Pancreas (tissue), 10 donors: ENCODE results near the gene KATNIP. TPM values are rescaled to one million over a fixed set of nuclear protein-coding genes. Genes with fewer than 3 reads are reported as not detected.

Experiments used
- ATAC-seq, 4 donors: fragments of 200-7000 bp; cut with Tn5 transposase; one replicate each; pipeline versions ENCODE4 v1.8.0 to v1.9.1; 2020; ENCODE audit warnings: mild to moderate bottlenecking in 4 of 4, moderate library complexity in 4 of 4
- DNase-seq, 6 donors: peaks; one replicate each; pipeline ENCODE4 v3.0.0-alpha.2; 2020
- FAIRE-seq: peaks from 2 replicates; lab custom pipeline; 2012; peaks lifted over from hg19 to GRCh38; lab: Jason Lieb, UNC
- H3K27ac ChIP-seq, 4 donors: fragments of 200-600 bp; sonication (generic); 1 replicate in 3 of 4; 2 replicates in 1 of 4; pipeline versions ENCODE4 v1.5.0 to v1.8.0; 2020
- H3K27me3 ChIP-seq, 4 donors: fragments of 200-600 bp; one replicate each; pipeline ENCODE4 v1.8.0; 2021
- H3K36me3 ChIP-seq, 3 donors: fragments of 200-600 bp; sonication (generic) in 1 of 3; one replicate each; pipeline versions ENCODE4 v1.5.0 to v1.8.0; 2020 to 2021
- H3K4me1 ChIP-seq, 3 donors: fragments of 200-600 bp; one replicate each; pipeline ENCODE4 v1.8.0; 2021
- H3K4me3 ChIP-seq, 4 donors: fragments of 200-600 bp; sonication (generic) in 2 of 4; one replicate each; pipeline versions ENCODE4 v1.5.0 to v1.8.0; 2020 to 2021
- H3K9me3 ChIP-seq, 4 donors: fragments of 200-600 bp; one replicate each; pipeline ENCODE4 v1.8.0; 2021
- WGBS, 2 donors: extraction: QIAGEN DNeasy Blood & Tissue Kit; methylation state at CpG; one replicate each; pipeline ENCODE4 v1.1.7; 2013; 5-methylcytosine and 5-hydroxymethylcytosine counted together
- intact Hi-C, 3 donors: fragments of 100-400 bp; cut with DNase I; formaldehyde crosslinking; loops; one replicate each; pipeline versions ENCODE4 v1.11.1 to v1.14.2; 2022
- polyA plus RNA-seq, 2 donors: library from polyadenylated mRNA; stranded (reverse); fragments of 200-250 nt; gene quantifications; one replicate each; pipeline ENCODE4 v1.2.3, GENCODE V29; 2013
- total RNA-seq, 6 donors: library from RNA; stranded (reverse); fragmentation: NEBNext Ultra II Directional in 4 of 6; extraction: Animal tissue kit (Norgen Biotek cat#: 25700) in 4 of 6; gene quantifications; one replicate each; pipeline versions ENCODE4 v1.2.1 to v1.2.4, GENCODE V29; 2021 to 2023
- TF ChIP-seq, protein P1 (sequence below), 4 donors: fragments of 200-600 bp; sonication (generic) in 3 of 4; IDR thresholded peaks; one replicate each; pipeline versions ENCODE4 v1.5.0 to v1.8.0; 2021; ENCODE audit warnings: antibody characterized with exemption in 4 of 4
- donor health status: healthy with polysubstance abuse.
- donor health status: DM: no; HTN: no; CAD: no; lungs with moderate emphysema.
- donor health status: DM: no; HTN: no; CAD: no.
- donor health status: control.
- donor health status: control.
- donor health status: Bipolar disorder and iron deficiency.
- donor health status: DM: yes; HTN: yes; CAD: no.
- donor health status: DM: no; HTN: no; CAD: no.
- donor health status: DM: no; HTN: no; CAD: no.
- donor health status: DM: yes; HTN: yes; CAD: no.

Gene KATNIP
- total and polyA plus RNA-seq, 8 donors: 10.8 to 26.7 (median 16.1) TPM

DNA sequence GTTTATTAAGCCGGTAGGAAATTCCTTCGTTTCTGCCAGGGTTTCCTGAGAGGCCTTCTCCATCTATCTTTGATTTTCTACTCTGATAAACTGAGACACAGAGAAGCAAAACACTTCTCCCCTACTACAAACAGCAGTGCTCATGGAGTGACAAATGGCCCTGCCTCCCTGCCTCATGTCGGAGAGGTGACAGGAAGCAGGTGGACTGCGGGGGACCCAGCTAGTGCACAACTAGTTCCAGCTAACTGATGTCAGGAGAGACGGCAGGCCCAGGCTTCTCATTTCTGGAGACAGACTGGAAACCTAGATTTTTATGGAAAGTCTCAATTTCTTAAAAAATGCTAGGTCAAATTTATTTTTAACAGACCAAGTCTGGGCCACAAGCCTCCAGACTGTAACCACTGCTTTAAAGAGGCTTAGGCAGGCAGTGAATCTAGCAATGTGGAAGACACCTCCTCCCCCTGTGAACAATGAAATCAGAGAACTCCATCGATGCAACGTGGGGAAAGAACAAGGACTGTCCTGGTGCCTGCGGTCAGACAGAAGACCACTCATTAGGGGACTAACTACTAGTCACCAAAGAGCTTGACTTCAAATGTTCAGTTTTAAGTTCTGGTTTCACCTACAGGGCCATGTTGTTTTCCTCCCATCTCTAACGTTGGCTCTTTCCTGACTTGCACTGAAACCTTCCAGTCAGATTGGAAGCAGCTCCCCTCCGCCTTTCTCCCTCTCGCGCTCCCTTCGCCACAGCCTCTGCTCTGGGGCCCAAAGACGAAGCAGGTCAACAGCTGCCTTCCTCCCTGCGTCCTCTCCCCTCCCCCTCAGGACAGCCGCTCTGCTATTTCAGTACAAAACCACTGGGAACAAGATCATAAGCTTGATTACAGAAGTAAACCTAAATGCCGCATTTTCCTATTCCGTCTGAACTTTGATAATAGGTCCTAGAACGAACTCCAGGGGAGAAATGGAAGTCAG, 17.8 kb upstream of the KATNIP start:
- Histone ChIP-seq H3K4me1 (no peaks in the 10 kb centered on the region), H3K36me3 (peaks cover 0 to 85% (median 39%) of the 10 kb centered on the region in 3 donors), H3K27ac (no peak overlapping the region), H3K4me3 (no peak overlapping the region), H3K9me3 (no peaks in the 10 kb centered on the region), H3K27me3 (no peaks in the 10 kb centered on the region)
- 79 to 86% methylated on average over 19 of the region's 19 CpGs for WGBS, 2 donors
- no peak for FAIRE-seq
- ATAC-seq: no peak
- no peak for DNase-seq
- TF ChIP-seq, protein P1, sequence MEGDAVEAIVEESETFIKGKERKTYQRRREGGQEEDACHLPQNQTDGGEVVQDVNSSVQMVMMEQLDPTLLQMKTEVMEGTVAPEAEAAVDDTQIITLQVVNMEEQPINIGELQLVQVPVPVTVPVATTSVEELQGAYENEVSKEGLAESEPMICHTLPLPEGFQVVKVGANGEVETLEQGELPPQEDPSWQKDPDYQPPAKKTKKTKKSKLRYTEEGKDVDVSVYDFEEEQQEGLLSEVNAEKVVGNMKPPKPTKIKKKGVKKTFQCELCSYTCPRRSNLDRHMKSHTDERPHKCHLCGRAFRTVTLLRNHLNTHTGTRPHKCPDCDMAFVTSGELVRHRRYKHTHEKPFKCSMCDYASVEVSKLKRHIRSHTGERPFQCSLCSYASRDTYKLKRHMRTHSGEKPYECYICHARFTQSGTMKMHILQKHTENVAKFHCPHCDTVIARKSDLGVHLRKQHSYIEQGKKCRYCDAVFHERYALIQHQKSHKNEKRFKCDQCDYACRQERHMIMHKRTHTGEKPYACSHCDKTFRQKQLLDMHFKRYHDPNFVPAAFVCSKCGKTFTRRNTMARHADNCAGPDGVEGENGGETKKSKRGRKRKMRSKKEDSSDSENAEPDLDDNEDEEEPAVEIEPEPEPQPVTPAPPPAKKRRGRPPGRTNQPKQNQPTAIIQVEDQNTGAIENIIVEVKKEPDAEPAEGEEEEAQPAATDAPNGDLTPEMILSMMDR (IDR thresholded peaks at IDR 0.05): no peak
- intact Hi-C loops: no loop called here

DNA sequence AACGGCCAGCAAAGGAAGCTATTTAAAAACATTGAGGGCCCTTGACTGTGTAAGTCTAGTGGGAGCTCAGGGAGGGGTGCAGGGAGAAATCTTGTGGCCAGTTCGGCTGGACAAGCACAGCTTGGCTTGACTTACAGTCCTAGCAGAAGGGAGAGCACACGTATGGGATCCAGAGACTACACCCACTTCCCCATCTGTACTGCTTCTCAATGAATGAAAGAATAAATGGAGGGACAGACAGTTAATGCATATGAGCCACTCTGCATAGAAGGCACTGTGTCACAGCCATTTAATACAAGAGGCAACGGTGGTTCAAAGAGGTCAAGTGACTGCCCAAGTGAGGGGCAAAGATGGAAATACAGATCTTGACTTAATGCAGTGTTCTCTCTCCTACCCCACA, 15.7 kb upstream of the KATNIP start:
- no peaks in the 10 kb centered on the region for H3K27me3 ChIP-seq
- no peak overlapping the region for H3K4me3 ChIP-seq
- H3K9me3 ChIP-seq: no peaks in the 10 kb centered on the region
- FAIRE-seq (no peak), DNase-seq (no peak), ATAC-seq (no peak)
- H3K4me1 ChIP-seq: no peaks in the 10 kb centered on the region
- H3K27ac ChIP-seq: no peak overlapping the region
- WGBS, 2 donors: 90 to 94% methylated on average over 4 of the region's 4 CpGs
- intact Hi-C loops: no loop called here
- H3K36me3 ChIP-seq: peaks cover 0 to 75% (median 33%) of the 10 kb centered on the region in 3 donors
- TF ChIP-seq, protein P1 (IDR thresholded peaks at IDR 0.05): no peak

DNA sequence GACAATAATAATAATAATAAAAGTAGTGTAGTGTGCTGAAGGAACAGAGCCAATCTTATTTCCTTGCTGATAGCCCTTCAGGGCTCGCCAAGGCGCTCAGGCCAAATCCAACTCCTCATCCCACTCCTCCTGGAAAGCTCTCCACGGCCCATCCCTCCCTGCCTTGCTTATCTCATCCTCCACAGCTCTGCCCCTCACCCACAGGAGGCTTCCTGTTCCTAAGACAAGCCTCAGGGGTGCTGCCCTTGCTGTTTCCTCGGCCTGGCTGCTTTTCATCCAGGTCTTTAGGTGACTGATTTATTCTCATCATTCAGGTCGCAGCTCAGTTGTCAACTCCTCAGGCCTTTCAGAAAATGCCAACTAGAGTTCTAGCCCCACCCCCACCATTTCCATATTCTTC, 11.4 kb upstream of the KATNIP start:
- no peaks in the 10 kb centered on the region for H3K4me1 ChIP-seq
- H3K36me3 ChIP-seq: peaks cover 5 to 82% (median 48%) of the 10 kb centered on the region in 3 donors
- FAIRE-seq (no peak), DNase-seq (no peak), ATAC-seq (no peak)
- TF ChIP-seq, protein P1 (IDR thresholded peaks at IDR 0.05): no peak
- no peak overlapping the region for H3K27ac ChIP-seq
- no peak overlapping the region for H3K4me3 ChIP-seq
- intact Hi-C loops: no loop called here
- H3K9me3 ChIP-seq: no peaks in the 10 kb centered on the region
- WGBS, 2 donors: 77 to 79% methylated on average over 5 of the region's 5 CpGs
- no peaks in the 10 kb centered on the region for H3K27me3 ChIP-seq

DNA sequence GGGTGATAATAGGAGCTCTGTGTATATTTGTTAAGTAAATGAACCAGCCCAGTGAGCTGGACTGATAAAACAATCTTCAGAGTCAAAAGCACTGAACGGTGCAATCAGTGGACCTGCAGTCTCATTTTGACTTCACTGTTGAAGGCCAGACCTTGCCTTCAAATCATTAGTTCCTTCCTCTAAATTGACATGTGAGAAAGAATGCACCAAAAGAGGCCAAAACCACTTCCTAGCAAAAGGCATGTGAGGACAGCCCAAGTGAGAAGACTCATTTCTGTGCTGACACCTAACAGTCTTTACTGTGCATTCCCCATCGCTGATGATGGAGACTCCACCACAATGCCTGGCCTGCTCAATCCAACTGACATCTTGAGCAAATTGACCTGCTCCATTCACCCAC, 10.8 kb upstream of the KATNIP start:
- Histone ChIP-seq H3K4me1 (no peaks in the 10 kb centered on the region), H3K27me3 (no peaks in the 10 kb centered on the region), H3K4me3 (no peak overlapping the region), H3K36me3 (peaks cover 8 to 82% (median 53%) of the 10 kb centered on the region in 3 donors), H3K9me3 (no peaks in the 10 kb centered on the region), H3K27ac (no peak overlapping the region)
- no peak for DNase-seq
- intact Hi-C loops: no loop called here
- whole genome bisulfite sequencing, 2 donors: 82 to 83% methylated on average over 2 of the region's 2 CpGs
- TF ChIP-seq, protein P1 (IDR thresholded peaks at IDR 0.05): no peak
- ATAC-seq: no peak
- FAIRE-seq: no peak

DNA sequence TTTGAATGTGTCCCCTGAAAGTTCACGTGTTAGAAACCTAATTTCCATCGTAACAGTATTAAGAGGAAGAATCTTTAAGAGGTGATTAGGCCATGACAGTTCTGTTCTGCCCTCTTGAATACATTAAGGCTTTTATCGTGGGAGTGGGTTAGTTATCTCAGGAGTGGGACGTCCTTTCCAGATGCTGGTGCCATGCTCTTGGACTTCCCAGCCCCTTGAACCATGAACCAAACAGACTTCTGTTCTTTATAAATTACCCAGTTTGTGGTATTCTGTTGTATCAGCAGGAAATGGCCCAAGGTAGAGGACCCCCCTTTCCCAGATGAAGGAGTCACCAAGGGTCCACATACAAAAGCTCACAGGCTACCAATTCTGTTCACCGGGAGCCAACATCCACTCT, 10.3 kb upstream of the KATNIP start:
- Histone ChIP-seq H3K27me3 (no peaks in the 10 kb centered on the region), H3K36me3 (peaks cover 8 to 82% (median 54%) of the 10 kb centered on the region in 3 donors), H3K4me3 (no peak overlapping the region), H3K9me3 (no peaks in the 10 kb centered on the region), H3K4me1 (no peaks in the 10 kb centered on the region), H3K27ac (no peak overlapping the region)
- ATAC-seq (no peak), FAIRE-seq (no peak), DNase-seq (no peak)
- WGBS, 2 donors: 74 to 79% methylated on average over 5 of the region's 5 CpGs
- intact Hi-C loops: no loop called here
- TF ChIP-seq, protein P1 (IDR thresholded peaks at IDR 0.05): no peak
